GM12801 (cell line): ENCODE results near the gene IL22RA1.

ENCODE experiments used
- CTCF ChIP-seq: IDR thresholded peaks from one replicate; pipeline ENCODE4 v1.5.1; 2011; ENCODE audit warnings: control low read depth; ENCODE audit not compliant: insufficient read length; ENCODE audit errors: extremely low read depth

Gene IL22RA1

GRCh38 chr1:24075946-24076345, 67.0 kb downstream of the IL22RA1 start:
- no peak for TF ChIP-seq CTCF

- TF ChIP-seq CTCF: no peak
Observed at GRCh38 chr1:24075590-24075854, 67.4 kb downstream of the IL22RA1 start.

- TF ChIP-seq CTCF: no peak
Observed at GRCh38 chr1:24074817-24075589, 67.9 kb downstream of the IL22RA1 start.

GRCh38 chr1:24074196-24074595, 68.7 kb downstream of the IL22RA1 start:
- TF ChIP-seq CTCF: no peak

GRCh38 chr1:24071941-24072340, 71.0 kb downstream of the IL22RA1 start:
- no peak for TF ChIP-seq CTCF

- TF ChIP-seq CTCF: no peak
Observed at GRCh38 chr1:24070821-24071393, 72.0 kb downstream of the IL22RA1 start.

GRCh38 chr1:24069817-24070216, 73.1 kb downstream of the IL22RA1 start:
- TF ChIP-seq CTCF: no peak
